ENCODE data around the gene DNAJC4.

- TF ChIP-seq EZH2 (IDR thresholded peaks at IDR 0.05; ENCODE audit: insufficient read depth, poor library complexity, severe bottlenecking) (no peak), EZH2phosphoT487 (IDR thresholded peaks at IDR 0.05; ENCODE audit: insufficient read depth, low read depth) (no peak)
Observed at GRCh38 chr11:64220798-64221197, 9.6 kb upstream of the DNAJC4 start.
